HG03159 (cell line): ENCODE data around the gene NFIB.

ENCODE experiments used
- ATAC-seq: cut with Tn5 transposase; IDR thresholded peaks from one replicate; pipeline ENCODE4 v1.9.1; 2021; ENCODE audit warnings: mild to moderate bottlenecking, moderate library complexity; ENCODE audit not compliant: unreplicated experiment

The NFIB gene

DNA sequence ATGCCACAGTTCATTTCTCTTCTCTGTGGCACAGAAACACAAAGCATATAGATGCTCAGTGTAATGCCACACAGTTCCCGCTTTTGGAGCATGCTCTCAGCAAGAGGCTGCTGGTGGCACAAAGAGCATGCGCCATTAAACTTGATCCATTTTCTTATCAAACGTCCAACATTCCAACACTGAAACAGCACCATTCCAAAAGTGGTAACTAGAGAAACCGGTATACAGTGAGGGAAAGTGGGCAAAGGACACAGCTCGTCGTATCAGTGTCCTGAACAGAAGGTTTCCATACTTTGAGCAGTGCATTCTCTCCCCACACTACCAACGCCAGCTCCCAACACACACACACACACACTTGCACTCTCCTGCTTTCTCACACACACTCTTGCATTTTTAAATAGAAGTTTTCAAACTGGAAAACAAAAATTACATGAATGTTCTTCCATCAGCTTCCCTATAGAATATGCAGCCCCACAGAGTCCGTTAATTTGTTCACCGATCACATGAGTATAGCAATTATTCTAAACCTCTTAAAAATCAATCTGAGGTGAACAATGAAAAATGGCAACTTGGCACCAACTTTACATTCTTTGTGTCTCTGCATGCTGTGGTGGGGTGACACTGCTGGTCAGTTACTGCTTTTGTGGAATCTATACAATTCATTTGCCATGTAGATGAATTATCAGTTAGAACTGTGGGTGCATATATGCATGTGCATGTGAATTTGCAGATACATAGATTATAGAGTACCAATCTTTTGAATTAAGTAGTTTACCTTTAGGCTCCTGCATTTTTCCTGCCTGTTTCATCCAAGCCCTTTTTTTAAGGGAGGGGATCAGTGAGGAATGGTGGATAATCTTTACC is 5.7 kb downstream of the NFIB start:
- ATAC-seq = no peak

DNA sequence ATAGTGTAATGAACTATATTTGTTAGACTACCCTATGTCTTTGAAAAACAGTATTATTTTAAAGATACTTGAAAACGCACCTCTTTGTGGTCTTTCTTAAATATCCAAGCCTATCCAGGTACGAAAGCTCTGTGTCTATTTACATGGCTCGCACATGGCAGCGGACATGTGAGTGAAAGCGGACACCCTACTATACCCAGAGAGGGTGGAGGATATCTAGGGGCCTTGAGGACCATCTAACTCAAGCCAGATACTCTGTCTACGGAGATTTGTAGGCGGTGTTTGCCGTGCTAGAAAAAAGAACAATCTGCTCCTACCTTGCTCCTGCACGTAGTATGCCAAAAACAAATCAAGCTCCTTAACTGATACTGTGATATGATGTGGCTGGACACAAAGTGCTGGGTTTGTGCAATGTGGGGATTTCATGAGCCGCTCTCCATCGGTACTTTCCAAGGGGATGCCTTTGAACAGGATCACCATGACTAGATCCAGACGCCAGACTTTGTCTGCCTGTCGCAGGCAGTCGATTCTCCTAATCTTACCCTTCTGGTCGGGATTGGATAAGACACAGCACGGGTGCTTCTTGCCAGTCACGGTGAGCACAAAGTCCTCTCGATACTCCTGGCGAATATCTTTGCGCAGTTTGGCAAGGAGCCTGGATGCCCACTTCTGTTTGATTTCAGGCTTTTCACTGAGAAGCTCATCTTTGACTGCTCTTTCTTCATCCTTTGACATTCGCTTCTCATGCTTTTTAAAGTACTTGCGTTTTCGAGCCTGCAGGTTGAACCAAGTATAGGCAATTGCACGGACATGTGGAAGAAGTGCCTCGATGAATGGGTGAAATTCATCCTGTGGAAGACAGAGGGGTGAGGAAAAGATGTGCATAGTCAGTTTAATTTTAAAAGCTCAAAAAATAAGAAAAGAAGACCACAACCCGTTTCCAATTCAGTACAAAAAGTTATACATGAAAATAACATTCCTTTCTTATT is 7.0 kb downstream of the NFIB start:
- ATAC-seq = no peak

DNA sequence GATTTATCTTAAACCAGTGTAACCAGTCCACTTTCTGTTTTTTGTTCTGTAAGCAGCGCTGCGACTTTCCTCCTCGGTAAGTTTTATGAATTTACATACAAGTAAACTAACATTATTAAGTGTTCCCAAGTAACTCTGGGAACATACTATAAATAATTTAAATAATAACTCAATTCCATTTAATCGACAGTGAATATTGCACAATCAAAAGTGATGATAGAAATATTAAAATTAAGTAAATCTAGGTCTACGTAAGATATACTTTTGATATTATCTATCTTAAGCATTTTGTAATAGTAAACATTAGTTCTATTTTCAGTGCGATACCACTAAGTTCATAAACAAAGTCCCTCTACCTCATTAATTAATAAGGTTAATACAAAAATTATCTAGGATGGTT is 7.8 kb downstream of the NFIB start:
- no peak for ATAC-seq

DNA sequence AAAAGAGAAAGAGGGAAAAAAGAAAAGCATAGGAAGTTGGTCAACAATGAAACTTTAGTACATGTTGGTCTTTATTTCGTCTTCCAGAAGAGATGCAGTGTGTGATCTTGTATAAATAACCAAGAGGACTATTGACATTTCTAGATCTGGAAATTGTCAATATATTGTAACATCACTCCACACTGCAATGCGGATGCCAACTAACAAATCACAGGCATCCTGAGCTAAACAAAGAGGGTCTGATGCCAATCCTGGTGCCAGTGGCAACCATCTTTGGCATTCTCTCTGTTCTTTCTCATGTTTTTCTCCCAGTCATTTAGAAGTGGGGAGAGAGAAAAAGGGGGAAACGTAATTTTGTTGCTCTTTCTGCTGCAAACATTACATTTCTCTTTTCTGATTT is 9.7 kb downstream of the NFIB start:
- ATAC-seq = no peak

DNA sequence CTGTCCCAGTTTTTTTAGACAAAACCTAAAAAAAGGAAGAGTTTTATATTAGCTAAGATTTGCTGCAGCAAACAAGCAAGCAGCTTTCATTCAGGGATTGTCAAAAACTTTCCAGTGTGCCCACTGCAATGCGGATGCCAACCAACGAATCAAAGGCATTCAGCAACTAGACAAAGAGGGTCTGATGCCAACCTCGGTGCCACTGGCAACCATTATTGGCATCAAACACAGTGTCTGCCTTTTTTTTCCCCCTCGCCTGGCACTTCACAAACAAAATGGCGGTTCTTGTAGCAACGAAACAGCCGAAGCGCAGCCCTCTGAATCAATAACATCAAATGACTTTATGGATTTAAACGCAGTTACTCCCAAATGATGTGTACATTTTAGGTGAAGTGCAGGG is 10.4 kb downstream of the NFIB start:
- ATAC-seq = no peak

DNA sequence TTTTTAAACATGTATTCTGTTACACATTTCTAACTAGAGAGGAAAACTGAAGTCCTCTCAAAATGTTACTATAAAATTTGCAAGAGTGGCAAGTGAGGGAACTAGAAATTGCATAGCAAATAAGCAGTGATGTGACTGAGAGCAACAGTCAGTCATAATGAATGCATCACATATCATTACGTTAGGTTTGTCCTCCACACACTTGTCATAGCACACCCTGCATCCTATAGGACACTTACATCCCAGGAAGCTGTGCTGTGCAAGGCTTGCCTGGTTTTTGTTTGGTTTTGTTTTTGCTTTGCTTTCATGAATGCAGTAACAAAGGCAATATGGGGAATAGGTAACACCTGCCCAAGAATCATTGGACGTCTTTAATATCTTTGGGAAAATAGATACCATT is 10.8 kb downstream of the NFIB start:
- ATAC-seq = no peak

DNA sequence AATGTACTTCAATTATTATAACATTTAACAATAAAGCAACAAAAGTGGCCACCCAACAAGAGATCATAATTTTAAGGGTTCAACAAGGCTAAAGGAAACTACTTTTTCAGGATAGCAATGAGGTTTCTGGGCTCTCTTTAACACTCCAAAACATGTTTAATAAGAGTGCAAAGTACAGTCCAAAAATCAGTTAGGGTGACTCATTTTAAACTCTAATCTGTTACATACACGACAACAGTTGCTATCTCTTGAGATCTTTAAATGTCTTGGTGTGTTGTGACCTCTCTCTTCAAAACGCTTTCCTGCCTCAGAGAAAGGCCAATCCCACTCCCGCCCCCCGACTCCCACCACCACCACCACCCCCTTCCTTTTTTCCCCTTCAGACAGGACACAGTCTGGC is 11.5 kb downstream of the NFIB start:
- ATAC-seq = no peak

DNA sequence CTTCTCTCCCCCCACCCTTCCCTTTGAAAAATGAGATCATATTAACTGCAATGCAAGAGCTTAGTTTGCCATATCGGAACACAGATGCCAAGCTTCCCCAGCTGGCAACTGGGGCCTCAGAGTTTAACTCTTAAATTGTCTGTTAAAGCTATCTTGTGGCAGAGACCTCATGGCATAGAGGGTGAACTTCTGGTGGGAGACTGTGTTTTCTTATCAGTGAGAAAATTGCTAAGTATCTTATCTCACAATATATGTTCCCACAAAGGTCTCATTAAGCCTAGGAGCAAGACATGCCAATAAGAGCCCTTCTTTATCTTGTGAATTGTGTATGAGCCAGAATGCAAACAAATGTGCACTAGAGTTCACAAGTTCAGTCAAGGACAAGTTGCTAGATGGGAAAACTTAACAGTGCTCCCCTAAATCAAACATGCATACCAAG is 12.3 kb downstream of the NFIB start:
- ATAC-seq = no peak

DNA sequence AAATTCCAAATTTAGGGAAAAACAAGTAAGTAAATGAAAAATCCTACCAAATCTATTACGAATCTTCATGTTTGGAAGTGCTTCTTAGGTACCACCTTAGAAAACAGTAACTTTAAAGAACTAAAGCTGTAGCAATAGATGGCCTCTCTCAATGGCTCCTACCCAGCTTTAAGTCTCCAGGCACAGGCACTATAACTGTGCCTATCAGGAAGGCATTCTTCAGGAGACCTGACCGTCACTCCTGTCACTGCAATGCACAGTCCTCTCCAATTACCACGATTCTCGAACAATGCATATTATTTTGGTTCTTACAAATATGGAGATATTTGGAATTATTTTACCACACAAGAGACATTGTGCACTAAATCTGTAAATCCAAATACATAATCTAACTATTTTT is 12.9 kb downstream of the NFIB start:
- ATAC-seq = no peak

DNA sequence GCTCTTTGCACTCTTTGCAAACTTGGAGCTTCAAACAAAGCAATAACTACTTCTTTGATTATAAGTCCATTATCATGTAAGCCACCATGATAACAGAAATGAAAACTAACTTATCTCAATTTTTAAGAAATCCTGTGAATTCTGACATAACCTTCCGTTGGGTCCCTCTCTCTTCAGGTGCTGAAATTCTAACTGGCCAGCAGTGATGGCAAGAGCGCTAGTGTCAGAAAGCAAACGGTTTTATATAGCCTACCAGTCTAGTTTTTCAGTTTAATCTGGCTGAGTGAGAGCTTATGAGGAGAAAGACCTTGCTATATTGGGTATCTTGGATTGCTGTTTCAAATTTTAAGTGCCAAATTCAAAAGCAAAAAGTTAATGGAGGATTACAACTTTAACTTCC is 13.4 kb downstream of the NFIB start:
- no peak for ATAC-seq

DNA sequence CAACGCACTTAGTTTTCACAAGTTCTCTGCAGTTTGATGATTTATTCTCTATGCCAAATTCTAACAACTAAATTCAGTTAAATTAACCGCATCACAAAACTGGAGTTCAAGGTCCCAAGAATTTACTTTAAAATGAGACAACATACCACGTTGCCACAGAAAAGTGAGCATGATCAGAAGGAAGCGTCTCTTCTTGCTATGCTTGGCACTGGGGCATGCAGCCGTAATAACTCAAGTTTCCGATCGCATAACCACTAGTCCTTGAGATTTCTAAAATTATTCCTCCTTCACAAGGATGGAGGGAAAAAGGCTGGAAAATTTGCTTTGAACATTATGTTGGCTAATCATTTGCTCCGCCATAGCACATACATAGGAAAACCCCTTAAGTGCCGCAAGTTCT is 13.9 kb downstream of the NFIB start:
- ATAC-seq = no peak

DNA sequence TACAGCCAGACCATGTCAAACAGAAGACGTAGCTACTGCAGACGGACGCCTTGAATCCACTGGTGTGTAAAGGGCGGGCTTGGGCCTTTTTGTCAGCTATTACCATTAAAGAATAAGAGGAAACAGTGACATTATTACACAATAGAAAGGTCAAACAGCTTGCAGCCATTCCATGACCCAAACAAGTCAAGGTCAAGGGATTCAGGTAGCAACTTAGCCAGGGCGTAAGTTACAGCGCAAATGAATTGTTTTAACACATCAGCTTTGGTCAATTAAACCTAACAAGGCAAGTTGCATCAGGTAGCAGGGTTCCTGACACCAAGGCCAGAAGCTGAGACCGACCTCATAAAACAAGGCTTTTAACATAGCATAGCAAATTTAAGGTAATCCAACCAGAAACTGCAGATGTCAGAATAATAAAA is 15.3 kb downstream of the NFIB start:
- ATAC-seq = no peak

DNA sequence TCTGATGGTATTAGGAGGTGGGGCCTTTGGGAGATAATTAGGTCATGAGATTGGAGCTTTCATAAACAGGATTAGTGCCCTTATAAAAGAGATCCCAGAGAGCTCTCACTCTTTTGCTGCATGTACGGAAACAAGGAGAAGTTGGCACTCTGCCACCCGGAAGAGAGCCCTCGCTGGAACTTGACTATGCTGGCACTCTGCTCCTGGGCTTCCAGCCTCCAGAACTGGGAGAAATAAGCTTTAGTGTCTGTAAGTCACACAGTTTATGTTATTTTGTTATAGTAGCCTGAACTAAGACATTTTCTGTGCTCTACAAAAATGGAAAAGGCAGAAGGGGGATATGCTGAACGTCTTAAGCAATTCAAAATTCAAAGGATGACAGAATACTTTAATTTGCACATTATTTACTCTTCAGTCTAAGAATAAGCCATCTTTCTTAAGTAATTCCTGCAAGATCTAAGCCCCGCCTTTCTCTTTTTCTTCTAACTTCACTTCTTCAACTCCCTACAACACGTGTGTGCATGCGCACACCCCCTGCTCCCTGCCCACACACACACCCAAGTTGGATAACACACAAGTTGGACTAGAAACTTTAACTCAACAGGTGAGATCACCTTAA is 17.3 kb downstream of the NFIB start:
- ATAC-seq = no peak

DNA sequence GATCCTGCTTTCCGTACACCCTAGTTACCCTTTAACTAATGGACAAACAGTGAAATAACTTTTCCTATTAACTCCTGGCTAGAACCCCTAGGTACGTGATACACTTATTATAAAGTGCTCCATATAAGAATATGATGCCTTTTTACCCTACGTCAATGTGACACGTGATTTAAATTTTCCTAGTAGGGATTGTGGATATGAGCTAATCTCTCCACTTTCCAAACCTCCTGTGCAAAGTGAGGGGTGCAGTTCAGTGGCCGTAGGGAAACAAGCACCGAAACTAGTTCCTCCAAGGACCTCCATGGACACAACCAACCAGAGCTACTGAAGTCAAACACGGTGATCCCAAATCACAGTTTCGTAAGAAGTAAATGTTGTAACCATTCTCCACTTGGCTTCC is 19.3 kb downstream of the NFIB start:
- no peak for ATAC-seq

DNA sequence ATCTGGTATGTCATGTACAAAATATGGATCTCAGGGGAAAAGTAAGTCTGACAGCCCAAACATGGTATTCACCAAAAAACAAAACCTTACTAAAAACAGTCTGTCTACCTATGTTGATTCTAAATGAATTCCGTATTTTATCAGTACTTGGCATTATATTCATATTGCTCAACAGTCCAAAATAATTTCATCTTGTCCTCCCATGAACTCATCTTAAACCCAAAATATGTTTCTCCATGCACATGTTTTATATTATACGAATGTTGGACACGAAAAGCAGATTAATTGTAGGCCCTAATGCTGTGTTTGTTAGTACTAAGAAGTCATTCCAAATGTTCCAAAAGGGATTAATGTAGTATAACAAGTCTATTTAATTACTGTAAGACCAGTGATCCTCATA is 20.1 kb downstream of the NFIB start:
- no peak for ATAC-seq

DNA sequence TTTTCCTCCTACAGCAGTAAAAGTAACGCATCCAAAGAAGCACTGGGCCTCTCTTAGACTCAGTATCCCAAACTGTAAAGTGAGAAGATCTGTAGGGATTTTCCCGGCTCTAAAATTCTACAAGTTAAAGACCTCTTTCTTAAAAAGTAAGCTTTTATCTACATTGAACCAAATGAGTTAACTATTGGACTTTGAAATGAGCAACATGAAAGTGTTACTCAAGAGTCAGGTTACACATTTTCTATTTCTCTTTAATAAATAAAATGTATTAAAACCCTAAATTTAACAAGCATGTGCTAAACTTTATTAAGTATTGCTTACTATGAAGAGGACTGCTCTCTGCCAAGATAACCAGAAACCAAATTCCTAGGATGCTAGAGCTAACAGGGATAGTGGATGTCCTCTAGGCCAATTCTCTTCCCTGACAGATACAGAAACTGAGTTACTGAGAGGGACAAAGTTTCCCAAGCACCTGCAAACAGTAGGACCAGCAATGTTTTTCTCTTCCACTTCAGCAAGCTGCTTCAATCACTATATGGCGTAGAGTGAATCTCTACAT is 21.7 kb downstream of the NFIB start:
- no peak for ATAC-seq

DNA sequence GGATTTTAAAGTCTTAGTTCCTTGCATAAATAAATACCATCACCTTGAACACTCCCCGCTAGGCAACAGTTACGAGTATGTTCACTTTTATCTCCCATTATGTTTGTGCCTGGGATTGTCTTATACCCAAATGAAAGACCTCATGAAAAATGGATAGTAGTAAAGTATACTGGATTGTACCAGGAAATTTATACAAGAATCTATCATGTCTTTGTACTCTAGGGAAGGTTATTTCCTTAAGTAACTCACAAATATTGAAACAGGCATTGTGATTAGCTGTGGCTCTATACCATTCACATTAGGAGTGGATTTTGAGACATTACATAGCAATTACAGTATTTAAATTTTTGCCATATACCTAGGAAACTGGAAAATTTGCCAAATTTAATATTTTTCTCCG is 24.0 kb downstream of the NFIB start:
- no peak for ATAC-seq

DNA sequence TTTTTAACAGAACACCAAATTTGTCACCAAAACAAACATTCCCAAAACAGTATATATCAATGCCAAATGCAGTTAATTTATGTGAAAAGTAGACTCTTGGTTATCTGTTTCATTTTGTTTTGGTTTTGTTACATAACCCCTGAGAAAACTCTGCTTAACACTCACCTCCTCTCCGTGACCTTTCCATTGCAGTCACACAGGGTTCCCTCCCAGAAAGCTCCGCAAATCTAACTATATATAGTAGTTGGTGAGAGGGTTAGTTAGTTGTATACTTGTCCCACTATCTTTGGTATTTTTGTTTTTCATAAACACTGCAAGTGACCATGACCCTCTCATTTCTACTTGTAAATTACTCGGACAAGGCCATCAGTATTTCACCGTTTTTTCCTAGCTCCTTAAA is 25.5 kb downstream of the NFIB start:
- ATAC-seq = no peak

DNA sequence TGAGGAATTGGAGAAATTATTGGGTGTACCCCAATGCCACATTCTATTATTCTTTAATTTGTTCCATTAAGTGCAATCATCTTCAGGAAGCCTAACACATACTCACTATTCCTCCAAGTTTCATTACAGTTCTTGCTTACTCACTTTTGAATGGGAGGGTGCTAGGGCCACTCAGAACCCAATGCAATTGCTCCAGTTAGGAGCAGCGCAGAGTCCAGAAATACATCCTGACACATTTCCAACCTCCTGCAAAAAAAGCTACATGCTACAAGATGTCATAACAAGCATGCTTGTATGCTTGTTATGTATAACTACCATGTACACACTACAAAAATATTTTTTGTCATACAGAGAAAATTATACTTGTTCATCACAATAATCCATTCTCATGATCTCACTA is 27.8 kb downstream of the NFIB start:
- no peak for ATAC-seq

DNA sequence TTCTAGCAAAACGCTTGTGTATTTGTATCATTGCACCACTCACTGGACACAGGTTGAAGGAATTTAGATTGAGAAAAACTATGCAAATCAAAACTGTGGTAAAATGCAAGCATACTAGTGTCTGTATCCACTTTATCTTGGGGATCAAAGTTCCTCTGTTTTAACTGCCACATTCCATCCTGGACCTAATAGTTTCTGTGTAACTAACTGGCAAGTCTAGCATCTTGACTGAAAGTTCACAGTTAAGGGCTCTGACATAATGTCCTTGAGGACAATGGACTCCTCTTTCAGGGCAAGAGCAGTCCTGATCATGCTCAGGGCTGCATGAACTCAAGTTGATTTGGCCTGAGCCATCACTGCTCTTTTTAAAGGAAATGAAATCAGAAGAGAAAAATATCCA is 30.7 kb downstream of the NFIB start:
- no peak for ATAC-seq

DNA sequence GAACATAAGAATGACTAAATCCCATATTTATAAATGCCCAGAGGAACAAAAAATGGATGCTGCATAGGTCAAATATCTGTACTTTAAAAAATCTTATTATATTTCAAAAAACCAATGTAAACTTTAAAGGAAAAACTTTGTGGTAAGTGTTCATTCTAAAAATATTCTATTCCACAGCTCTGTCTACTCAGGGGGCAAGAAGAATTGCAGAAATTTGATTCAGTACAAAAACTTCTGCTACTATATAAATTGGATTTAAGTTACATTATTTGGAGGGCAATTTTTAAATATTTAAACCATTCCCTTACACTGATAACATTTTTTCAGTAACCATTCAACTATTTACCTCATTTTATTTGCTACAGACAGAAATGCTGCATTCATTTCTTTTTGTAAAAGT is 32.1 kb downstream of the NFIB start:
- no peak for ATAC-seq
